ENCODE results near the gene ZNF846. TPM values are rescaled to one million over a fixed set of nuclear protein-coding genes. Genes with fewer than 3 reads are reported as not detected.
"Not testable (repeated sequence)": the region's sequence is repeated elsewhere in the genome, so short reads cannot be mapped to it uniquely, and the experiment has no call there.

Gene ZNF846
- total RNA-seq, 1 donor, result 4.8 TPM

- no peaks in the 10 kb centered on the region for H3K27me3 ChIP-seq (ENCODE audit: insufficient read depth, low read length)
- no peak overlapping the region for H3K4me3 ChIP-seq (ENCODE audit: low read length)
- no peaks in the 10 kb centered on the region for H3K4me1 ChIP-seq (ENCODE audit: insufficient read depth, low read length)
- no peaks in the 10 kb centered on the region for H3K9me3 ChIP-seq (ENCODE audit: low read depth, low read length)
Measured at GRCh38 chr19:9729162-9729561, 39.4 kb downstream of the ZNF846 start.

- no peaks in the 10 kb centered on the region for H3K27me3 ChIP-seq (ENCODE audit: insufficient read depth, low read length)
- H3K4me3 ChIP-seq (ENCODE audit: low read length), result no peak overlapping the region
- no peaks in the 10 kb centered on the region for H3K4me1 ChIP-seq (ENCODE audit: insufficient read depth, low read length)
Measured at GRCh38 chr19:9727644-9728043, 40.9 kb downstream of the ZNF846 start.

GRCh38 chr19:9725508-9726201 lies 42.9 kb downstream of the ZNF846 start:
- not testable (repeated sequence) for H3K27me3 ChIP-seq (ENCODE audit: insufficient read depth, low read length); H3K9me3 ChIP-seq (ENCODE audit: low read depth, low read length); H3K4me1 ChIP-seq (ENCODE audit: insufficient read depth, low read length); H3K4me3 ChIP-seq (ENCODE audit: low read length)

More at GRCh38 chr19:9727644-9728043, 40.9 kb downstream of the ZNF846 start:
- no peaks in the 10 kb centered on the region for H3K9me3 ChIP-seq (ENCODE audit: low read depth, low read length)

GRCh38 chr19:9724157-9724556 lies 44.4 kb downstream of the ZNF846 start:
- H3K4me1 ChIP-seq (ENCODE audit: insufficient read depth, low read length), result peaks cover 4% of the 10 kb centered on the region
- H3K4me3 ChIP-seq (ENCODE audit: low read length), result no peak overlapping the region
- H3K9me3 ChIP-seq (ENCODE audit: low read depth, low read length), result no peaks in the 10 kb centered on the region
- no peaks in the 10 kb centered on the region for H3K27me3 ChIP-seq (ENCODE audit: insufficient read depth, low read length)

GRCh38 chr19:9721861-9722260 lies 46.7 kb downstream of the ZNF846 start:
- no peaks in the 10 kb centered on the region for H3K27me3 ChIP-seq (ENCODE audit: insufficient read depth, low read length)
- peaks cover 4% of the 10 kb centered on the region for H3K4me1 ChIP-seq (ENCODE audit: insufficient read depth, low read length)
- no peak overlapping the region for H3K4me3 ChIP-seq (ENCODE audit: low read length)
- no peaks in the 10 kb centered on the region for H3K9me3 ChIP-seq (ENCODE audit: low read depth, low read length)

GRCh38 chr19:9720541-9720940 lies 48.0 kb downstream of the ZNF846 start:
- H3K4me3 ChIP-seq (ENCODE audit: low read length), result no peak overlapping the region
- no peaks in the 10 kb centered on the region for H3K27me3 ChIP-seq (ENCODE audit: insufficient read depth, low read length)
- peaks cover 4% of the 10 kb centered on the region for H3K4me1 ChIP-seq (ENCODE audit: insufficient read depth, low read length)
- no peaks in the 10 kb centered on the region for H3K9me3 ChIP-seq (ENCODE audit: low read depth, low read length)

- H3K4me1 ChIP-seq (ENCODE audit: insufficient read depth, low read length), result peaks cover 7% of the 10 kb centered on the region
- peaks cover 22% of the 10 kb centered on the region for H3K9me3 ChIP-seq (ENCODE audit: low read depth, low read length)
- no peaks in the 10 kb centered on the region for H3K27me3 ChIP-seq (ENCODE audit: insufficient read depth, low read length)
- no peak overlapping the region for H3K4me3 ChIP-seq (ENCODE audit: low read length)
Measured at GRCh38 chr19:9711815-9712214, 56.7 kb downstream of the ZNF846 start.

GRCh38 chr19:9709305-9709704 lies 59.2 kb downstream of the ZNF846 start:
- H3K27me3 ChIP-seq (ENCODE audit: insufficient read depth, low read length), result no peaks in the 10 kb centered on the region
- peaks cover 7% of the 10 kb centered on the region for H3K4me1 ChIP-seq (ENCODE audit: insufficient read depth, low read length)
- no peak overlapping the region for H3K4me3 ChIP-seq (ENCODE audit: low read length)
- peaks cover 22% of the 10 kb centered on the region for H3K9me3 ChIP-seq (ENCODE audit: low read depth, low read length)

GRCh38 chr19:9705836-9706235 lies 62.7 kb downstream of the ZNF846 start:
- H3K4me3 ChIP-seq (ENCODE audit: low read length), result no peak overlapping the region
- H3K27me3 ChIP-seq (ENCODE audit: insufficient read depth, low read length), result no peaks in the 10 kb centered on the region
- H3K4me1 ChIP-seq (ENCODE audit: insufficient read depth, low read length), result peaks cover 7% of the 10 kb centered on the region
- H3K9me3 ChIP-seq (ENCODE audit: low read depth, low read length), result peaks cover 4% of the 10 kb centered on the region

- Histone ChIP-seq H3K4me3 (ENCODE audit: low read length) (no peak overlapping the region), H3K27me3 (ENCODE audit: insufficient read depth, low read length) (no peaks in the 10 kb centered on the region), H3K4me1 (ENCODE audit: insufficient read depth, low read length) (no peaks in the 10 kb centered on the region), H3K9me3 (ENCODE audit: low read depth, low read length) (no peaks in the 10 kb centered on the region)
Measured at GRCh38 chr19:9702186-9702585, 66.4 kb downstream of the ZNF846 start.

Other genes with a start within 250 kb of the ZNF846 start
- 16.7 TPM for gene ZNF426, start 230.1 kb downstream of the ZNF846 start, total RNA-seq
- gene ZNF121, start 184.2 kb downstream of the ZNF846 start, total RNA-seq, result 38.1 TPM
- gene ZNF561, start 147.5 kb downstream of the ZNF846 start, total RNA-seq, result 32.1 TPM
- gene ZNF562, start 93.6 kb downstream of the ZNF846 start, total RNA-seq, result 18.9 TPM
- gene FBXL12, start 50.3 kb upstream of the ZNF846 start, total RNA-seq, result 17.1 TPM
- gene UBL5, start 59.2 kb upstream of the ZNF846 start, total RNA-seq, result 75.8 TPM
- 44.7 TPM for gene PIN1, start 66.6 kb upstream of the ZNF846 start, total RNA-seq
- gene OLFM2, start 167.8 kb upstream of the ZNF846 start, total RNA-seq, result 1.3 TPM
- gene COL5A3, start 241.8 kb upstream of the ZNF846 start, total RNA-seq, result 1.0 TPM
- gene RDH8, start 244.7 kb upstream of the ZNF846 start, total RNA-seq, result 0.10 TPM